T-helper 2 cell treated with Interferon-gamma antibody and Interleukin-4, amounts not matched to agents 5 μg/mL and 100 μg/mL, for 36 hours (primary cell): ENCODE results near the gene GALR1.
"Not testable (repeated sequence)": the region's sequence is repeated elsewhere in the genome, so short reads cannot be mapped to it uniquely, and the experiment has no call there.

ENCODE experiments used
- DNase-seq: peaks from one replicate; pipeline ENCODE4 v3.0.0; 2021; ENCODE audit warnings: low spot score
- H3K27ac Mint-ChIP-seq: one replicate; pipeline ENCODE4 v1.8.0; 2021; ENCODE audit warnings: mild to moderate bottlenecking, mixed read lengths
- H3K27me3 Mint-ChIP-seq: one replicate; pipeline ENCODE4 v1.8.0; 2021; ENCODE audit warnings: low read depth, mixed read lengths
- H3K36me3 Mint-ChIP-seq: one replicate; pipeline ENCODE4 v1.8.0; 2021; ENCODE audit warnings: low read depth, mixed read lengths
- H3K4me1 Mint-ChIP-seq: one replicate; pipeline ENCODE4 v1.8.0; 2021; ENCODE audit warnings: low read depth, mixed read lengths
- H3K4me3 Mint-ChIP-seq: one replicate; pipeline ENCODE4 v1.8.0; 2022; ENCODE audit warnings: mild to moderate bottlenecking, moderate library complexity, mixed read lengths
- H3K9me3 Mint-ChIP-seq: one replicate; pipeline ENCODE4 v1.8.0; 2021; ENCODE audit warnings: mixed read lengths

GALR1 gene

GRCh38 chr18:77267969-77268368 is 18.3 kb downstream of the GALR1 start:
- no peaks in the 10 kb centered on the region for H3K4me1 Mint-ChIP-seq
- peaks cover 13% of the 10 kb centered on the region for H3K27me3 Mint-ChIP-seq
- no peaks in the 10 kb centered on the region for H3K36me3 Mint-ChIP-seq
- no peak overlapping the region for H3K27ac Mint-ChIP-seq
- peaks cover 19% of the 10 kb centered on the region for H3K9me3 Mint-ChIP-seq
- no peak overlapping the region for H3K4me3 Mint-ChIP-seq
- no peak for DNase-seq

DNA sequence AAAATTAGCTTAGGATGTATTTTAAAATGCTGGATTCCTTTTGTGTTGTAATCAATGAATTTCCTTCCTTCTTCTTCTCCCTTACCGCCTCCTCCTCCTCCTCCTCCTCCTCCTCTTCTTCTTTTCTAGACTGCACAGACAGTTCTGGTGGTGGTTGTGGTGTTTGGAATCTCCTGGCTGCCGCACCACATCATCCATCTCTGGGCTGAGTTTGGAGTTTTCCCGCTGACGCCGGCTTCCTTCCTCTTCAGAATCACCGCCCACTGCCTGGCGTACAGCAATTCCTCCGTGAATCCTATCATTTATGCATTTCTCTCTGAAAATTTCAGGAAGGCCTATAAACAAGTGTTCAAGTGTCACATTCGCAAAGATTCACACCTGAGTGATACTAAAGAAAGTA is 18.8 kb downstream of the GALR1 start:
- Mint-ChIP-seq H3K4me3 (no peak overlapping the region), H3K9me3 (peaks cover 19% of the 10 kb centered on the region), H3K4me1 (no peaks in the 10 kb centered on the region), H3K27ac (no peak overlapping the region), H3K36me3 (no peaks in the 10 kb centered on the region), H3K27me3 (peaks cover 13% of the 10 kb centered on the region)
- DNase-seq, result no peak

DNA sequence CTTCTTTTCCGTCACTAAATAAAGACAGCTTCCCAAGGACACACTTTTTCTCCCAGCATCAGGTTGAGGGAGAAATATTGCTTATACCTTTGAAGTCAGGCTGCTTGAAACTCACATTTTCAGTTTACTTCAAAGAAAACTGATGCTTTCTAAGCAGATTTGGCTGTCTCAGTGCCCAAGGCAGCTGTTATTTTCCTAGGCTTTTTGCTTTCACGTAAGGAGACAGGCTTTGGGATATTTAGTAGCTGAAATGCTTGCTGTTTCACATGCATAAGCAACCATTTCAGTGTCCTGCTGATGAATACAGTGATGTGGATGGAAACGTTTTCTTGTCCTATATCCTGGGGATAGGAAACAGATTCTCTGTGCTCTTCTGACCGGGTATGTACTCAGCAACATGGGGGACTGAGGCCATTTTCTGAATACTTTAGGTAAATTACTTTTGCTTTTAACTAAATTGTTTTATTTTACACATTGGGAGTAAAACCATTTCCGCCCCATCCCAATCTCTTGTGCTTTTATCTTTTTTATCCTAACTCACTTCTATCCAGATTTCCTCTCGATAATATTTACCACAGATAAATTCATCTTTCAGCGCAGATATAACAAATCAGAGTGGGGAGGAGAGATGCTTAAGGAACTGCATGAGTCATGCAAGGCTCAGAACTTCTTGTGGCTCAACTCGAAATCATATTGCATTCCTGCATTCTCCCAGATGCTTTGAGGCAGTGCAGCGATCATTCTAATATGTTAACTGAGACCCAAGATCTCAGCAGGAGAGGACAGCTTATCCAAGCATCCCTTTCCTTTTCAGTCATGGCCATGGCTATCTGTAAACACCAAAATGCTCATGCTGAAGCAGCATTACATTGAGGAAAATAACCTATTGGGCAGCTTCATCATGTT is 22.2 kb downstream of the GALR1 start:
- H3K27ac Mint-ChIP-seq, result no peak overlapping the region
- no peaks in the 10 kb centered on the region for H3K36me3 Mint-ChIP-seq
- peaks cover 4% of the 10 kb centered on the region for H3K9me3 Mint-ChIP-seq
- no peaks in the 10 kb centered on the region for H3K4me1 Mint-ChIP-seq
- no peak overlapping the region for H3K4me3 Mint-ChIP-seq
- H3K27me3 Mint-ChIP-seq, result peaks cover 15% of the 10 kb centered on the region
- DNase-seq, result no peak

DNA sequence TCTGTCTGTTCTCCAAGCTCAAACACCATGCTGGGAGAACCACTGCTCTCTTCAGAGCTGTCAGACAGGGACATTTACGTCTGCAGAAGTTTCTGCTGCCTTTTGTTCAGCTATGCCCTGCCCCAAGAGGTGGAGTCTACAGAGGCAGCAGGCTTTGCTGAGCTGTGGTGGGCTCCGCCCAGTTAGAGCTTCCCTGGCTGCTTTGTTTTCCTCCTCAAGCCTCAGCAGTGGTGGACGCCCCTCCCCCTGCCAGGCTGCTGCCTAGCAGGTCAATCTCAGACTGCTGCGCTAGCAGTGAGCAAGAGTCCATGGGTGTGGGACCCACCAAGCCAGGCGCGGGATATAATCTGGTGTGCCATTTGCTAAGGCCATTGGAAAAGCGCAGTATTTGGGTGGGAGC is 41.2 kb downstream of the GALR1 start:
- H3K27ac Mint-ChIP-seq, H3K36me3 Mint-ChIP-seq, DNase-seq, H3K4me3 Mint-ChIP-seq, H3K4me1 Mint-ChIP-seq, H3K27me3 Mint-ChIP-seq: not testable (repeated sequence)
- H3K9me3 Mint-ChIP-seq, result peaks cover 14% of the 10 kb centered on the region

- Mint-ChIP-seq H3K36me3 (no peaks in the 10 kb centered on the region), H3K9me3 (no peaks in the 10 kb centered on the region), H3K27ac (no peak overlapping the region), H3K4me1 (no peaks in the 10 kb centered on the region), H3K4me3 (no peak overlapping the region), H3K27me3 (no peaks in the 10 kb centered on the region)
- DNase-seq, result no peak
Measured at GRCh38 chr18:77298172-77298571, 48.5 kb downstream of the GALR1 start.

- Mint-ChIP-seq H3K27me3 (no peaks in the 10 kb centered on the region), H3K4me1 (no peaks in the 10 kb centered on the region), H3K36me3 (no peaks in the 10 kb centered on the region), H3K4me3 (no peak overlapping the region), H3K9me3 (no peaks in the 10 kb centered on the region), H3K27ac (no peak overlapping the region)
- DNase-seq, result no peak
Measured at GRCh38 chr18:77299706-77300105, 50.1 kb downstream of the GALR1 start.

DNA sequence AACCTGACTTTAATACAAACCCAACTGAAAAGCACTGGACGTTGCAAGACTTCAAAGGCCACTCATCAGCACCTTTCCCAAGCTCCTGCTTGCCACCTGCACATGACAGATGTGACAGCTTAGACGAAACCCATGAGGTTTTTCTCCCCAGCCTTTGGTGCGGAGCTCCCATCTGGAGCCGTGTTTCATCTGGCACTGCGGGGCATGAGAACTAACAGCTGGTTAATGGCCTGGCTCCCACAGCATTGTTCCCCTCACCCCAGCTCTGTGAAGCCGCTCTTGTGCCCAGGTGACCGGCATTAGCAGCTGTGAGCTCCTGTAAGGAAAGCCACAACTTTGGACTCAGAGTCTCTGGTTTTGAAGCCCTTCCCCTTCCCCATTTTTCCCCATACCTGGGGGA is 50.9 kb downstream of the GALR1 start:
- no peaks in the 10 kb centered on the region for H3K27me3 Mint-ChIP-seq
- no peaks in the 10 kb centered on the region for H3K36me3 Mint-ChIP-seq

GRCh38 chr18:77304268-77304667 is 54.6 kb downstream of the GALR1 start:
- Mint-ChIP-seq H3K4me1 (no peaks in the 10 kb centered on the region), H3K9me3 (no peaks in the 10 kb centered on the region), H3K4me3 (no peak overlapping the region), H3K27me3 (no peaks in the 10 kb centered on the region), H3K27ac (no peak overlapping the region), H3K36me3 (no peaks in the 10 kb centered on the region)
- DNase-seq, result no peak

More for the DNA sequence above, 50.9 kb downstream of the GALR1 start:
- no peak for DNase-seq
- Mint-ChIP-seq H3K9me3 (no peaks in the 10 kb centered on the region), H3K4me1 (no peaks in the 10 kb centered on the region), H3K4me3 (no peak overlapping the region), H3K27ac (no peak overlapping the region)

GRCh38 chr18:77305676-77306075 is 56.0 kb downstream of the GALR1 start:
- no peaks in the 10 kb centered on the region for H3K36me3 Mint-ChIP-seq
- no peaks in the 10 kb centered on the region for H3K4me1 Mint-ChIP-seq
- no peaks in the 10 kb centered on the region for H3K27me3 Mint-ChIP-seq
- DNase-seq, result no peak
- no peak overlapping the region for H3K27ac Mint-ChIP-seq
- H3K4me3 Mint-ChIP-seq, result no peak overlapping the region
- H3K9me3 Mint-ChIP-seq, result no peaks in the 10 kb centered on the region

DNA sequence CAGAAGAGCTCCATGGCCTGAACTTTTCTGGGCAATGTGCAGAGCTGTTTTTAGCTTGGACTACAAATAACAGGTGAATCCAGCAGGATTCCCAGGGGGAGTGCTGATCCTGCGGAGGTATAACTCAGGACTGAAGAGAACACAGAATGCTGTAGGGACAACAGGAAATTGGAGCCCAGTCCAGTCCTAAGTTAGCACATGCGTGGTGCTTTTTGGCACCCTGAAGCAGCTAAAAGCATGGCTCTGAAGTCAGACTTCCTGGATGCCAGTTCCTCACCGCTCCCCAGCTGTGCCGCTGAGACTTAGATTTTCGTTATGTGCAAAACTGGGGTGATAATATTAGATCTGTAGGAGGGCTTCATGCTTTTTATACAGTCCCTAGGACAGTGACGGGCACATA is 58.6 kb downstream of the GALR1 start:
- H3K27ac Mint-ChIP-seq, result no peak overlapping the region
- H3K27me3 Mint-ChIP-seq, result peaks cover 2% of the 10 kb centered on the region
- H3K36me3 Mint-ChIP-seq, result no peaks in the 10 kb centered on the region
- no peak for DNase-seq
- H3K4me3 Mint-ChIP-seq, result no peak overlapping the region
- H3K9me3 Mint-ChIP-seq, result no peaks in the 10 kb centered on the region
- no peaks in the 10 kb centered on the region for H3K4me1 Mint-ChIP-seq

DNA sequence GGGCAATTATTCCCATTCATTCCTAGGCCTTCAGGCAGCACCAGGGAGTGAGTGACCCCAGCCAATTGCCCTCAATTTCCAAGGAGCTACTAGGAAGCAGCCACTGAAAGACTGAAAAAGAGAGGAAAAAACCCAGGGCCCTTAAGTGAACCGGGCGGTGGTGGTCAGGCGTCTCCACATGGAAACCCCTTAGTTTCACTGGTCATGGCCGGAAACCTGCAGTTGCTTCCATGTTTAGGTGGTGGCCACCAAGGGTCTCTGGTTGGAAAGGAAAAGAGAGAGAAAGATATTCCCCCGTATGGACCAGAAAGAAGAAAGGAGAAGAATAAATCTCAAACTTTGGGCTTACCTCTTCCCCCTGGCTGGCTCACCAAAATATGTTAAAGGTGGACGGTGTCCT is 64.9 kb downstream of the GALR1 start:
- H3K4me1 Mint-ChIP-seq, result no peaks in the 10 kb centered on the region
- H3K36me3 Mint-ChIP-seq, result no peaks in the 10 kb centered on the region
- DNase-seq, result no peak
- no peak overlapping the region for H3K4me3 Mint-ChIP-seq
- H3K27ac Mint-ChIP-seq, result no peak overlapping the region
- H3K9me3 Mint-ChIP-seq, result no peaks in the 10 kb centered on the region
- H3K27me3 Mint-ChIP-seq, result peaks cover 2% of the 10 kb centered on the region

DNA sequence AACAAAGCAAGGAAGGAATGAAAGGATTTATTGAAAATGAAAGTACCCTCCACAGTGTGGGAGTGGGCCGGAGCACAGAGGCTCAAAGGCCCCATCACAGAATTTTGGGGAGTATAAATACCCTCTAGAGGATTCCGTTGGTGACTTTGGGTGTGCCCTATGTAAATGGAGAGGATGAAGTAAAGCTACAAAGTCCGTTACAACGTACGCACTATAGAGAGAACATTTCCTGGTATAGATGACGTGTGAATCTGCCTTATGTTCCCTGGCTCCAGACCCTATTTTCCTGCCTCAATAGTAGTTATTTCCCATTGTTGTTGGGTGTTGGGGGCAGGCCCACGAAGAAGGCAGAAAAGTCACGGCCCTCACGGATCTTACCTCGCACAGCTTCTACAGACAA is 65.3 kb downstream of the GALR1 start:
- no peak overlapping the region for H3K4me3 Mint-ChIP-seq
- no peaks in the 10 kb centered on the region for H3K36me3 Mint-ChIP-seq
- H3K27ac Mint-ChIP-seq, result no peak overlapping the region
- H3K27me3 Mint-ChIP-seq, result peaks cover 4% of the 10 kb centered on the region
- no peaks in the 10 kb centered on the region for H3K4me1 Mint-ChIP-seq
- no peaks in the 10 kb centered on the region for H3K9me3 Mint-ChIP-seq
- DNase-seq, result no peak

DNA sequence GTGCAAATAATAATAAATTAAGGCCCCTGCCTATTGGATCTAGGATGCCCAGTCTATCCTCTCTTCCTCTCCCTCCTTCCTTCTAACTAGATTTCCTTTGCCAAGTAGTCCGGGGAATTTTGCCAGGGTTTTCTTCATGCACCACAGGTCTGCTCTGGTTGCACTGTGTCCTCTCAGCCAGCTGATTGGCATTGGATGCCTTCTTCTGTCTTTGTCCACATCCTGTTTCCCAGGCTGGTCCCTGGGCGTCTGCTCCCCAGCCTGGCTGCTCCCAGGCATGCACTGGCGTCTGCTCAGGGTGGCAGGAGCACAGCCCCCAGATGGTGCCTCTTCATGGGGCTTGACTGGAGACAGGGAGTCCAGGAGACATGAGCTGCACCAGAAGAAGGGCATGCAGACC is 66.4 kb downstream of the GALR1 start:
- DNase-seq, result no peak
- Mint-ChIP-seq H3K27ac (no peak overlapping the region), H3K36me3 (no peaks in the 10 kb centered on the region), H3K27me3 (peaks cover 9% of the 10 kb centered on the region), H3K9me3 (no peaks in the 10 kb centered on the region), H3K4me1 (no peaks in the 10 kb centered on the region), H3K4me3 (no peak overlapping the region)

- Mint-ChIP-seq H3K27me3 (peaks cover 8% of the 10 kb centered on the region), H3K27ac (no peak overlapping the region), H3K4me3 (no peak overlapping the region), H3K9me3 (no peaks in the 10 kb centered on the region), H3K36me3 (no peaks in the 10 kb centered on the region), H3K4me1 (no peaks in the 10 kb centered on the region)
- DNase-seq, result no peak
Measured at GRCh38 chr18:77316641-77317040, 67.0 kb downstream of the GALR1 start.
